Mesendoderm (in vitro differentiated cells): ENCODE results near the gene ZMYND19.

ENCODE experiments used
- DNase-seq: peaks from one replicate; pipeline ENCODE4 v3.0.0; 2013
- H2AK5ac ChIP-seq: 2 replicates; pipeline ENCODE4 v1.6.1; 2013; ENCODE audit warnings: low read length, inconsistent platforms
- H2BK120ac ChIP-seq: 2 replicates; pipeline ENCODE4 v1.6.1; 2013; ENCODE audit warnings: low read depth, mild to moderate bottlenecking, low read length, moderate library complexity, mixed read lengths
- H2BK15ac ChIP-seq: replicated peaks from 2 replicates; pipeline ENCODE4 v1.6.1; 2013; ENCODE audit warnings: low read depth, mild to moderate bottlenecking, moderate library complexity
- H2BK5ac ChIP-seq: 2 replicates; pipeline ENCODE4 v1.6.1; 2013; ENCODE audit warnings: low read length, inconsistent platforms
- H3K18ac ChIP-seq: 2 replicates; pipeline ENCODE4 v1.6.1; 2013; ENCODE audit warnings: mild to moderate bottlenecking, low read length, mixed read lengths
- H3K23ac ChIP-seq: one replicate; pipeline ENCODE4 v1.6.1; 2013; ENCODE audit warnings: low read length
- H3K27ac ChIP-seq: 2 replicates; pipeline ENCODE4 v1.5.1; 2013; ENCODE audit warnings: low read depth, mild to moderate bottlenecking, inconsistent platforms, low read length, moderate library complexity
- H3K27me3 ChIP-seq: 2 replicates; pipeline ENCODE4 v1.6.1; 2013; ENCODE audit warnings: low read length, control low read depth, mild to moderate bottlenecking, inconsistent platforms; ENCODE audit not compliant: insufficient read depth, poor library complexity
- H3K36me3 ChIP-seq: 2 replicates; pipeline ENCODE4 v1.6.1; 2013; ENCODE audit warnings: low read length, inconsistent platforms; ENCODE audit not compliant: control insufficient read depth, insufficient read depth
- H3K4ac ChIP-seq: one replicate; pipeline ENCODE4 v1.6.1; 2013; ENCODE audit warnings: low read depth, mild to moderate bottlenecking, low read length, moderate library complexity
- H3K4me1 ChIP-seq: 2 replicates; pipeline ENCODE4 v1.6.1; 2013; ENCODE audit warnings: low read depth, low read length, inconsistent platforms; ENCODE audit not compliant: control insufficient read depth
- H3K4me2 ChIP-seq: 2 replicates; pipeline ENCODE4 v1.6.1; 2013; ENCODE audit warnings: low read length
- H3K4me3 ChIP-seq: 2 replicates; pipeline ENCODE4 v1.5.1; 2013; ENCODE audit warnings: mild to moderate bottlenecking, low read length
- H3K56ac ChIP-seq: one replicate; pipeline ENCODE4 v1.6.1; 2013; ENCODE audit warnings: low read length
- H3K79me1 ChIP-seq: 2 replicates; pipeline ENCODE4 v1.6.1; 2013; ENCODE audit warnings: low read length, inconsistent platforms
- H3K79me2 ChIP-seq: 2 replicates; pipeline ENCODE4 v1.6.1; 2013; ENCODE audit warnings: mild to moderate bottlenecking, low read length; ENCODE audit not compliant: control insufficient read depth, insufficient read depth
- H3K9ac ChIP-seq: 2 replicates; pipeline ENCODE4 v1.6.1; 2013; ENCODE audit warnings: low read length, inconsistent platforms
- H4K5ac ChIP-seq: one replicate; pipeline ENCODE4 v1.6.1; 2013; ENCODE audit warnings: low read length
- H4K8ac ChIP-seq: one replicate; pipeline ENCODE4 v1.6.1; 2013; ENCODE audit warnings: low read depth, mild to moderate bottlenecking, control low read depth, low read length, moderate library complexity
- WGBS: extraction: QIAGEN DNeasy Blood & Tissue Kit; methylation state at CpG from one replicate; pipeline ENCODE4 v1.1.7; 2013; ENCODE audit warnings: low lambda C conversion rate, missing lambda C conversion rate; ENCODE audit not compliant: insufficient coverage; ENCODE audit errors: extremely low coverage; 5-methylcytosine and 5-hydroxymethylcytosine counted together

ZMYND19 gene

DNA sequence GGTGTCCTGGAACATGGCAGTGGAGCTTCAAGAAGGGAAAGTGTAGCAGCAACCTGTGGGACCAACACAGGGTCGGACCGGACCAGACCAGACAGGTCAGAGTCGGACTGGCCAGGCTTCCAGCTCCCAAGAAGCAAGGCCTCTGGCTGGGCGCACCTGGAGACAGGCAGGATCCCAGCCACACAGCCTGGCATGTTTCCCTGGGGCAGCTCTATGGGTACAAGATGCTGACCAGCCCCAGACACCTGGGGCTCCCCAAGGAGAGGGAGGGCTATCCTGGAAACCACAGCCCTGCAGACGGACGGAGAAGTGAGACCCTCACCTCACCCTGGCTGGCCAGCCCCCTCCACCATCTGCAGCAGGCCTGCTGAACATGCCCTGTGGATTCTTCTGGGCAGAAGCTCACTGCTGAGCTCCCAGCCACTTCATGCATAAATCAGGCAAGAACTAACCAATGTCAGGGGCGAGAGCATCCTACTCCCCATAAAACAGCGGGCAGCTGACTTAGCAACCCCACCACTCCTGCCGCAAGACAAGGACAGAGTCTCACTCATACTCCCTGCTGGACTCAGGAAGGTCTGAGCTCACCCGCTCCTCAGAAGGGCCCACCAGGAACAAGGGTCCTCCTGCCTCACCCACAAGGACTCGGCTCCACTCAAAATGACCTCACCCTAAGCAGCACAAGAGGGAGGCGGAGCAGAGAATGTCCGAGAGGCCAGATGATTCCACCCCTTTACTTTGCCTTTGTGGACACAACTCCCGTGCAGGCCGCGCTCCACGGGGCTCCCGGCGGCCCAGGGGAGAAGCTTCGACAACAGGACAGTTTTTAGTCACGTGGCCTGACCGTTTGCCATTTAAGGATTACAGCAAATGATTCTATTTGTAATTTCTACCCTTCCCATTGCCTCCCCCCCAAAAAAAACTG lies 8.7 kb downstream of the ZMYND19 start:
- peaks cover 9% of the 10 kb centered on the region for H3K79me1 ChIP-seq
- H4K5ac ChIP-seq, result no peak overlapping the region
- no peak overlapping the region for H3K4me3 ChIP-seq
- H3K4me1 ChIP-seq, result peaks cover 5% of the 10 kb centered on the region
- no CpG with 5 or more reads among the region's 22 CpGs for WGBS
- H2AK5ac ChIP-seq, result no peak overlapping the region
- H3K9ac ChIP-seq, result no peak overlapping the region
- H3K27me3 ChIP-seq, result no peaks in the 10 kb centered on the region
- no peak overlapping the region for H3K56ac ChIP-seq
- H4K8ac ChIP-seq, result no peak overlapping the region
- H3K27ac ChIP-seq, result no peak overlapping the region
- no peak for DNase-seq
- no peak overlapping the region for H3K18ac ChIP-seq
- H2BK120ac ChIP-seq, result no peak overlapping the region
- no peak overlapping the region for H3K23ac ChIP-seq
- H3K79me2 ChIP-seq, result peaks cover 16% of the 10 kb centered on the region
- no peak overlapping the region for H2BK15ac ChIP-seq
- H3K4me2 ChIP-seq, result no peak overlapping the region
- no peak overlapping the region for H3K4ac ChIP-seq
- H3K36me3 ChIP-seq, result peaks cover 14% of the 10 kb centered on the region
- H2BK5ac ChIP-seq, result no peak overlapping the region

DNA sequence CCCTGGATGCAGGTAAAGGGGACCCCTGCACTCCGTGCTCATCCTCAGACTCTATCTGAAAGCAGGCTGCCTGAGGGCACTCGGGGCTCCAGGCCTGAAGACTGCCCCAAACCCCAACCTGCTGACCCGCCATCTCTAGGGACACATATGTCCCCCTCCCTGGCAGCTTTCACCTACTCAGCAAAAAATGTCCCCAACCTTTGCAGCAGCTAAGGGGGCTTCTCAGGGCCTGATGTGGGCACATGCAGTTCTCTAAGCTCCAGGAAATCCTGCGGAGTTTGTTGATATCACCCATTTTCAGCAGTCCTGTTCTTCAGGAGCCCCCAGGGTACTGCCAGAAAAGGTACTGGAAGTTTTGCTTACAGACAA lies 9.4 kb downstream of the ZMYND19 start:
- Histone ChIP-seq H3K23ac (no peak overlapping the region), H3K79me1 (peaks cover 9% of the 10 kb centered on the region)

DNA sequence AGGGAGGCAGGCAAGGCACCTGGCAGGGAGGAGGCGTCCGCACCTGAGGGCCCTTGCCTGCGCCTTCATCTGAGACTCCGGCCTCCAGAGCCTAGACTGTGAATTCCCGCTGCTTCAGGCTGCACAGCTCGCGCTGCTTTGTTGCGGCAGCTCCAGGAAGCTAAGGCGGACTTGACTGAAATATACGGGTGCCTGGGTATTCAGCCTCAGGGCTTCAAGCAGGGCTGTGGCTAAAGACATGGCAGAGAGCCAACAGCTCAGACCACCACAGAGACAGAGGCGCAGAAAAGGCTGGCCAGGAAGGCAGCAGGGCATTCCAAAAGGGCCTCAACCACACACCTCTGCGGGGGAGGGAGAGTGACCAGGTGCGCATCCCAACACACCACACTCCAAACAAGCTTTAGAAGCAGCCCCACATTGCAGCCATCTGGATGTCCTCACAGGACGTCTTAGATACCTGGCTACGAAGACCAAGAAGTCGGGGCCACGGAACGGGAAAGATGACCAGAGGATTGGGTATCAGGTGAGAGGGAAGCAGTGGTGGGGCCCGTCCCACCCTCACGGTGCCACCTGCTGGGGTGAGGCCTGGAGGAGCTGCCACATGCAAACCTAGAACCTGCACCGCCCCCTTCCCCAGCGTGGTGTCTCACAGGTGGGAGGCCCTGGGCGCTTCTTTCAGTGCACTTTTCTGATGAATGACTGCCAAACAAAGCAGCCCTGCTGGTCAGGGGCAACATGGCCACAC lies 9.9 kb downstream of the ZMYND19 start:
- no peak overlapping the region for H3K23ac ChIP-seq
- H2AK5ac ChIP-seq, result no peak overlapping the region
- no peak for DNase-seq
- no peak overlapping the region for H2BK120ac ChIP-seq
- no CpG with 5 or more reads among the region's 23 CpGs for WGBS
- no peak overlapping the region for H3K4me2 ChIP-seq
- no peaks in the 10 kb centered on the region for H3K27me3 ChIP-seq
- no peak overlapping the region for H3K4ac ChIP-seq
- H3K4me1 ChIP-seq, result peaks cover 5% of the 10 kb centered on the region
- no peak overlapping the region for H3K27ac ChIP-seq
- H3K9ac ChIP-seq, result no peak overlapping the region
- H3K4me3 ChIP-seq, result no peak overlapping the region
- H3K18ac ChIP-seq, result no peak overlapping the region
- no peak overlapping the region for H4K5ac ChIP-seq
- H3K79me1 ChIP-seq, result peaks cover 12% of the 10 kb centered on the region
- no peak overlapping the region for H4K8ac ChIP-seq
- no peak overlapping the region for H3K56ac ChIP-seq
- H2BK5ac ChIP-seq, result no peak overlapping the region
- peaks cover 15% of the 10 kb centered on the region for H3K36me3 ChIP-seq
- peaks cover 25% of the 10 kb centered on the region for H3K79me2 ChIP-seq
- H2BK15ac ChIP-seq, result no peak overlapping the region

More for the DNA sequence above, 9.4 kb downstream of the ZMYND19 start:
- Histone ChIP-seq H3K18ac (no peak overlapping the region), H4K5ac (no peak overlapping the region), H3K56ac (no peak overlapping the region), H3K9ac (no peak overlapping the region), H2BK120ac (no peak overlapping the region), H2AK5ac (no peak overlapping the region), H3K27me3 (no peaks in the 10 kb centered on the region), H3K4me2 (no peak overlapping the region), H3K4ac (no peak overlapping the region), H3K36me3 (peaks cover 14% of the 10 kb centered on the region), H2BK5ac (no peak overlapping the region), H3K4me1 (peaks cover 5% of the 10 kb centered on the region), H3K4me3 (no peak overlapping the region), H4K8ac (no peak overlapping the region), H2BK15ac (no peak overlapping the region), H3K79me2 (peaks cover 20% of the 10 kb centered on the region), H3K27ac (no peak overlapping the region)
- no CpG with 5 or more reads among the region's 4 CpGs for WGBS
- no peak for DNase-seq

DNA sequence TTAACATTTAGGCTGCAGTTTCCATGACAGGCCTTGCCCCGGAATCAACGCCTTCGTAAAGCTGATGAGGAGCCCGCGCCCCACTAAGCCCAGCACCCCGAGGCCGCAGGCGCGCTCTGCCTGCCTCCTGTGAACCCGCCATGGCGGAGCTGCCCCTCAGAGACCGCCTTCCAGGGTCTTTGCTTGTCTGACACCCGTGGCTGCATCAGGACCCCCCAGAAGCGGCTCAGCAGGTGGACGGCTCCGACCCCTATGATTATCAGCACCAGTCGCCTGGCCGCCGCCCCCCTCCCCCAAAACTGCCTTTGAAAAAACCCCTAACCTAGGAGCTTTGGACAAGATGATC lies 11.1 kb downstream of the ZMYND19 start:
- Histone ChIP-seq H3K27ac (peak overlapping the region; percentile 29), H2BK120ac (no peak overlapping the region), H3K79me2 (peaks cover 26% of the 10 kb centered on the region), H3K79me1 (peaks cover 15% of the 10 kb centered on the region), H4K8ac (no peak overlapping the region), H3K56ac (peak overlapping the region; percentile 85), H3K23ac (peak overlapping the region; percentile 80), H3K4ac (no peak overlapping the region), H3K9ac (peak overlapping the region; percentile 74), H2BK5ac (no peak overlapping the region), H3K4me2 (peak overlapping the region; percentile 48), H2BK15ac (no peak overlapping the region), H3K36me3 (peaks cover 18% of the 10 kb centered on the region), H3K4me3 (no peak overlapping the region), H3K4me1 (peaks cover 5% of the 10 kb centered on the region), H4K5ac (no peak overlapping the region), H3K18ac (peak overlapping the region; percentile 43), H2AK5ac (no peak overlapping the region), H3K27me3 (no peaks in the 10 kb centered on the region)
- WGBS, result no CpG with 5 or more reads among the region's 19 CpGs
- DNase-seq, result no peak

DNA sequence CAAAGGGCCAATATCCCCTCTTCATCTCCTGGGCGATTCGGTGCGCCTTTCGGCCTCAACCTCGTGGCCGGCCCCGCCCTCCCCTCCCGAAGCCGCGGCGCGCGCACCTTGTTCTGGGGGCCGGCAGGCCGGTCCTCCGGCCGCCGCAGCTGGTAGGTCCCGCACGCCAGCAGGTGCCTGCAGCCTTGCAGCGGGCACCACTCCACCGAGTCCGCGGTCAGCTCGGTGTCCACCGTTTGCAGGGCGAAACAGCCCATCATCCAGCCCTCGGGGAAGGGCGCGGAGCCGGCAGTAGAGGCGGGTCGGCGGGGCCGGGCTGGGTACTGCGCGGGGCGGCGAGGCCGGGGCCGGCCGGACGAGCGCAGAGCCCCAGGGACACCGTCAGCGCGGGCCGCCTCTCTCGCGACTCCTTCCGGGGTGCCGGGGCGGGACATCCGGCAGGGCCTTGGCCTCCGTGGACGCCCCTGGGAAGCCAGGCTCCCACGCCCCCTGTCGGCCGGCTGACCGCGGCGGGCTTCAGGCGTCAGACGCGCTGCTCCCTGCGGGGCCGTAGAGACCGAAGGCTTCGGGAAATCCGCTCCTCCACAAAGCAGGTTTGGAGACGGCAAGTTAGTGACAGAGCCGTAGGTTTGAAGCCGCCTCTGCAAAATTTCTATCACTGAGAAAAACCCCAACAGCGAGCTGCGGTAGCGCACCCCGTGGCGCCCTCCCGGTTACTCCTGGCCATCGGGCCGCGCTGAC lies 11.6 kb downstream of the ZMYND19 start, which contains the start of gene DPH7:
Gene DPH7 (minus strand): TSS at position 408 of the 741 bp plus-strand sequence. CDS start 148 bp downstream, at position 260.
- Histone ChIP-seq H3K4ac (no peak within 1 kb of the TSS), H3K23ac (peak within 1 kb of the TSS; percentile 99), H2BK120ac (no peak within 1 kb of the TSS), H3K36me3 (peaks cover 19% of the 10 kb centered on the region), H2BK15ac (no peak within 1 kb of the TSS), H4K5ac (no peak within 1 kb of the TSS), H3K4me2 (peak within 1 kb of the TSS; percentile 64), H2BK5ac (no peak within 1 kb of the TSS), H3K18ac (peak within 1 kb of the TSS; percentile 43), H3K9ac (peak within 1 kb of the TSS; percentile 98), H3K4me1 (peaks cover 5% of the 10 kb centered on the region), H3K79me2 (peaks cover 26% of the 10 kb centered on the region), H3K56ac (peak within 1 kb of the TSS; percentile 99), H3K4me3 (peak within 1 kb of the TSS; percentile 96), H2AK5ac (no peak within 1 kb of the TSS), H4K8ac (peak within 1 kb of the TSS; percentile 66), H3K27ac (peak within 1 kb of the TSS; percentile 51), H3K27me3 (no peaks in the 10 kb centered on the region), H3K79me1 (peaks cover 15% of the 10 kb centered on the region)
- WGBS, result no CpG with 5 or more reads among the region's 82 CpGs
- peak; percentile 94 for DNase-seq
